ENCODE data around the gene KRTAP9-7.

The KRTAP9-7 gene

GRCh38 chr17:41301204-41301790 is 25.8 kb downstream of the KRTAP9-7 start:
- no peak for DNase-seq
- H3K4me3 ChIP-seq (ENCODE audit: low read depth, low read length): no peak overlapping the region
- H3K36me3 ChIP-seq: no peaks in the 10 kb centered on the region
- H3K9me3 ChIP-seq: no peaks in the 10 kb centered on the region
- TF ChIP-seq CTCF (IDR thresholded peaks at IDR 0.05; ENCODE audit: low read depth, low read length): no peak
- no peaks in the 10 kb centered on the region for H3K4me1 ChIP-seq
- peaks cover 43% of the 10 kb centered on the region for H3K27me3 ChIP-seq

GRCh38 chr17:41301916-41302901 is 26.7 kb downstream of the KRTAP9-7 start, which contains the start of gene KRTAP29-1:
Gene KRTAP29-1 (minus strand): TSS chr17:41302851. CDS start chr17:41302851, 0 bp downstream.
- Histone ChIP-seq H3K4me3 (ENCODE audit: low read depth, low read length) (no peak within 1 kb of the TSS), H3K4me1 (no peaks in the 10 kb centered on the region), H3K27me3 (peaks cover 50% of the 10 kb centered on the region), H3K9me3 (no peaks in the 10 kb centered on the region), H3K36me3 (no peaks in the 10 kb centered on the region)
- DNase-seq: no peak
- no peak for TF ChIP-seq CTCF (IDR thresholded peaks at IDR 0.05; ENCODE audit: low read depth, low read length)

GRCh38 chr17:41302981-41303380 is 27.5 kb downstream of the KRTAP9-7 start:
- H3K4me1 ChIP-seq: no peaks in the 10 kb centered on the region
- no peak for DNase-seq
- no peak overlapping the region for H3K4me3 ChIP-seq (ENCODE audit: low read depth, low read length)
- H3K36me3 ChIP-seq: no peaks in the 10 kb centered on the region
- no peaks in the 10 kb centered on the region for H3K9me3 ChIP-seq
- peaks cover 51% of the 10 kb centered on the region for H3K27me3 ChIP-seq
- TF ChIP-seq CTCF (IDR thresholded peaks at IDR 0.05; ENCODE audit: low read depth, low read length): no peak

- Histone ChIP-seq H3K4me3 (ENCODE audit: low read depth, low read length) (no peak overlapping the region), H3K4me1 (no peaks in the 10 kb centered on the region), H3K9me3 (no peaks in the 10 kb centered on the region), H3K36me3 (no peaks in the 10 kb centered on the region), H3K27me3 (peaks cover 50% of the 10 kb centered on the region)
- no peak for DNase-seq
- TF ChIP-seq CTCF (IDR thresholded peaks at IDR 0.05; ENCODE audit: low read depth, low read length): no peak
These were observed 28.6 kb downstream of the KRTAP9-7 start for GRCh38 chr17:41304091-41304490.

GRCh38 chr17:41307647-41308046 is 32.1 kb downstream of the KRTAP9-7 start:
- no peak for DNase-seq
- peaks cover 60% of the 10 kb centered on the region for H3K27me3 ChIP-seq
- no peak overlapping the region for H3K4me3 ChIP-seq (ENCODE audit: low read depth, low read length)
- TF ChIP-seq CTCF (IDR thresholded peaks at IDR 0.05; ENCODE audit: low read depth, low read length): no peak
- no peaks in the 10 kb centered on the region for H3K36me3 ChIP-seq
- no peaks in the 10 kb centered on the region for H3K4me1 ChIP-seq
- H3K9me3 ChIP-seq: no peaks in the 10 kb centered on the region
